ENCODE results near the gene PLD4.
"Not testable (repeated sequence)": the region's sequence is repeated elsewhere in the genome, so short reads cannot be mapped to it uniquely, and the experiment has no call there.

The PLD4 gene

GRCh38 chr14:104886690-104887622, 37.7 kb upstream of the PLD4 start:
- no peak for DNase-seq

GRCh38 chr14:104887623-104888488, 36.8 kb upstream of the PLD4 start:
- DNase-seq = no peak

- no peak for DNase-seq
Observed at GRCh38 chr14:104888489-104889374, 35.9 kb upstream of the PLD4 start.

GRCh38 chr14:104889375-104889757, 35.3 kb upstream of the PLD4 start:
- DNase-seq = no peak

GRCh38 chr14:104890292-104890691, 34.4 kb upstream of the PLD4 start:
- not testable (repeated sequence) for DNase-seq

GRCh38 chr14:104891121-104891551, 33.5 kb upstream of the PLD4 start:
- no peak for DNase-seq

- no peak for DNase-seq
Observed at GRCh38 chr14:104891664-104892530, 32.8 kb upstream of the PLD4 start.

- DNase-seq = no peak
Observed at GRCh38 chr14:104892531-104893434, 31.9 kb upstream of the PLD4 start.

- no peak for DNase-seq
Observed at GRCh38 chr14:104893435-104894207, 31.1 kb upstream of the PLD4 start.

GRCh38 chr14:104894331-104895206, 30.1 kb upstream of the PLD4 start:
- DNase-seq = no peak

- no peak for DNase-seq
Observed at GRCh38 chr14:104895207-104895785, 29.4 kb upstream of the PLD4 start.

- DNase-seq = no peak
Observed at GRCh38 chr14:104895786-104896661, 28.7 kb upstream of the PLD4 start.

GRCh38 chr14:104897330-104898194, 27.1 kb upstream of the PLD4 start:
- DNase-seq = no peak

GRCh38 chr14:104898195-104898558, 26.5 kb upstream of the PLD4 start:
- DNase-seq = no peak

- DNase-seq = no peak
Observed at GRCh38 chr14:104898870-104899510, 25.7 kb upstream of the PLD4 start.

- DNase-seq = no peak
Observed at GRCh38 chr14:104899781-104900180, 24.9 kb upstream of the PLD4 start.
